ENCODE results near the gene PCDH19.

Gene PCDH19

GRCh38 chrX:100411802-100412715 is 2.0 kb upstream of the PCDH19 start:
- Mint-ChIP-seq H3K4me1 (no peaks in the 10 kb centered on the region), H3K9me3 (no peaks in the 10 kb centered on the region), H3K36me3 (ENCODE audit: insufficient read depth) (peaks cover 3% of the 10 kb centered on the region), H3K27ac (ENCODE audit: low read depth) (no peak overlapping the region), H3K27me3 (peaks cover 30% of the 10 kb centered on the region), H3K4me3 (no peak overlapping the region)
- ATAC-seq (replicated peaks; ENCODE audit: extremely low read depth, poor library complexity, severe bottlenecking) (no peak), DNase-seq (ENCODE audit: low spot score in 2 of 2) (no peak)

GRCh38 chrX:100410901-100411801 is 1.1 kb upstream of the PCDH19 start:
- Mint-ChIP-seq H3K4me1 (no peaks in the 10 kb centered on the region), H3K27ac (ENCODE audit: low read depth) (no peak overlapping the region), H3K9me3 (no peaks in the 10 kb centered on the region), H3K27me3 (peaks cover 40% of the 10 kb centered on the region), H3K36me3 (ENCODE audit: insufficient read depth) (peaks cover 3% of the 10 kb centered on the region), H3K4me3 (no peak overlapping the region)
- DNase-seq (ENCODE audit: low spot score in 2 of 2) (no peak), ATAC-seq (replicated peaks; ENCODE audit: extremely low read depth, poor library complexity, severe bottlenecking) (no peak)

GRCh38 chrX:100408713-100409609 is 1.1 kb downstream of the PCDH19 start:
- Mint-ChIP-seq H3K27ac (ENCODE audit: low read depth) (no peak overlapping the region), H3K4me3 (no peak overlapping the region), H3K9me3 (no peaks in the 10 kb centered on the region), H3K27me3 (peaks cover 42% of the 10 kb centered on the region), H3K4me1 (no peaks in the 10 kb centered on the region), H3K36me3 (ENCODE audit: insufficient read depth) (peaks cover 3% of the 10 kb centered on the region)
- no peak for ATAC-seq (replicated peaks; ENCODE audit: extremely low read depth, poor library complexity, severe bottlenecking)
- no peak for DNase-seq (ENCODE audit: low spot score in 2 of 2)

GRCh38 chrX:100407784-100408712 is 2.0 kb downstream of the PCDH19 start:
- Mint-ChIP-seq H3K4me3 (no peak overlapping the region), H3K27me3 (peaks cover 34% of the 10 kb centered on the region), H3K36me3 (ENCODE audit: insufficient read depth) (peaks cover 3% of the 10 kb centered on the region), H3K9me3 (no peaks in the 10 kb centered on the region), H3K4me1 (no peaks in the 10 kb centered on the region), H3K27ac (ENCODE audit: low read depth) (no peak overlapping the region)
- no peak for DNase-seq (ENCODE audit: low spot score in 2 of 2)
- no peak for ATAC-seq (replicated peaks; ENCODE audit: extremely low read depth, poor library complexity, severe bottlenecking)

GRCh38 chrX:100407147-100407783 is 2.8 kb downstream of the PCDH19 start:
- ATAC-seq (replicated peaks; ENCODE audit: extremely low read depth, poor library complexity, severe bottlenecking) (no peak), DNase-seq (ENCODE audit: low spot score in 2 of 2) (no peak)
- no peaks in the 10 kb centered on the region for H3K4me1 Mint-ChIP-seq

GRCh38 chrX:100405424-100405823 is 4.6 kb downstream of the PCDH19 start:
- ATAC-seq (replicated peaks; ENCODE audit: extremely low read depth, poor library complexity, severe bottlenecking), result no peak

More at GRCh38 chrX:100407147-100407783, 2.8 kb downstream of the PCDH19 start:
- no peak overlapping the region for H3K4me3 Mint-ChIP-seq
- peaks cover 3% of the 10 kb centered on the region for H3K36me3 Mint-ChIP-seq (ENCODE audit: insufficient read depth)
- H3K27ac Mint-ChIP-seq (ENCODE audit: low read depth), result no peak overlapping the region
- H3K27me3 Mint-ChIP-seq, result peaks cover 26% of the 10 kb centered on the region
- H3K9me3 Mint-ChIP-seq, result no peaks in the 10 kb centered on the region

GRCh38 chrX:100404851-100405250 is 5.2 kb downstream of the PCDH19 start:
- H3K9me3 Mint-ChIP-seq, result no peaks in the 10 kb centered on the region

More at GRCh38 chrX:100405424-100405823, 4.6 kb downstream of the PCDH19 start:
- Mint-ChIP-seq H3K27ac (ENCODE audit: low read depth) (no peak overlapping the region), H3K36me3 (ENCODE audit: insufficient read depth) (peaks cover 3% of the 10 kb centered on the region), H3K9me3 (no peaks in the 10 kb centered on the region), H3K27me3 (peaks cover 19% of the 10 kb centered on the region), H3K4me1 (no peaks in the 10 kb centered on the region), H3K4me3 (no peak overlapping the region)
- DNase-seq (ENCODE audit: low spot score in 2 of 2), result no peak

GRCh38 chrX:100395781-100396180 is 14.3 kb downstream of the PCDH19 start:
- Mint-ChIP-seq H3K4me1 (no peaks in the 10 kb centered on the region), H3K36me3 (ENCODE audit: insufficient read depth) (no peaks in the 10 kb centered on the region), H3K9me3 (no peaks in the 10 kb centered on the region), H3K27me3 (no peaks in the 10 kb centered on the region), H3K4me3 (no peak overlapping the region), H3K27ac (ENCODE audit: low read depth) (no peak overlapping the region)
- ATAC-seq (replicated peaks; ENCODE audit: extremely low read depth, poor library complexity, severe bottlenecking) (no peak), DNase-seq (ENCODE audit: low spot score in 2 of 2) (no peak)

More at GRCh38 chrX:100404851-100405250, 5.2 kb downstream of the PCDH19 start:
- ATAC-seq (replicated peaks; ENCODE audit: extremely low read depth, poor library complexity, severe bottlenecking), result no peak
- no peak for DNase-seq (ENCODE audit: low spot score in 2 of 2)
- Mint-ChIP-seq H3K27ac (ENCODE audit: low read depth) (no peak overlapping the region), H3K36me3 (ENCODE audit: insufficient read depth) (peaks cover 3% of the 10 kb centered on the region), H3K4me1 (no peaks in the 10 kb centered on the region), H3K4me3 (no peak overlapping the region), H3K27me3 (peaks cover 19% of the 10 kb centered on the region)

- Mint-ChIP-seq H3K4me1 (no peaks in the 10 kb centered on the region), H3K9me3 (no peaks in the 10 kb centered on the region), H3K4me3 (no peak overlapping the region), H3K27ac (ENCODE audit: low read depth) (no peak overlapping the region), H3K27me3 (no peaks in the 10 kb centered on the region), H3K36me3 (ENCODE audit: insufficient read depth) (no peaks in the 10 kb centered on the region)
- no peak for DNase-seq (ENCODE audit: low spot score in 2 of 2)
- ATAC-seq (replicated peaks; ENCODE audit: extremely low read depth, poor library complexity, severe bottlenecking), result no peak
Measured at GRCh38 chrX:100381619-100382018, 28.5 kb downstream of the PCDH19 start.

- ATAC-seq (replicated peaks; ENCODE audit: extremely low read depth, poor library complexity, severe bottlenecking), result no peak
- no peaks in the 10 kb centered on the region for H3K4me1 Mint-ChIP-seq
- H3K27me3 Mint-ChIP-seq, result no peaks in the 10 kb centered on the region
- H3K9me3 Mint-ChIP-seq, result no peaks in the 10 kb centered on the region
- DNase-seq (ENCODE audit: low spot score in 2 of 2), result no peak
- H3K27ac Mint-ChIP-seq (ENCODE audit: low read depth), result no peak overlapping the region
- H3K4me3 Mint-ChIP-seq, result no peak overlapping the region
- no peaks in the 10 kb centered on the region for H3K36me3 Mint-ChIP-seq (ENCODE audit: insufficient read depth)
Measured at GRCh38 chrX:100379388-100379986, 30.6 kb downstream of the PCDH19 start.

GRCh38 chrX:100377826-100378225 is 32.2 kb downstream of the PCDH19 start:
- H3K27me3 Mint-ChIP-seq, result no peaks in the 10 kb centered on the region
- no peak for ATAC-seq (replicated peaks; ENCODE audit: extremely low read depth, poor library complexity, severe bottlenecking)
- H3K36me3 Mint-ChIP-seq (ENCODE audit: insufficient read depth), result no peaks in the 10 kb centered on the region
- H3K9me3 Mint-ChIP-seq, result no peaks in the 10 kb centered on the region
- H3K4me3 Mint-ChIP-seq, result no peak overlapping the region
- no peaks in the 10 kb centered on the region for H3K4me1 Mint-ChIP-seq
- no peak for DNase-seq (ENCODE audit: low spot score in 2 of 2)
- H3K27ac Mint-ChIP-seq (ENCODE audit: low read depth), result no peak overlapping the region
